Measurements from ENCODE around the gene ABLIM1. TPM values are rescaled to one million over a fixed set of nuclear protein-coding genes. Genes with fewer than 3 reads are reported as not detected.

Gene ABLIM1
- polyA plus RNA-seq, 1 donor from 2014 or later, result 10.1 TPM

GRCh38 chr10:114441107-114441506, 217.0 kb downstream of the ABLIM1 start:
- no peaks in the 10 kb centered on the region for H3K27me3 ChIP-seq (ENCODE audit: insufficient read depth, low read depth, low read length)
- no peaks in the 10 kb centered on the region for H3K9me2 ChIP-seq (ENCODE audit: insufficient read depth, low read length)
- no peak overlapping the region for H3K4me2 ChIP-seq (ENCODE audit: low read length)
- H3F3A ChIP-seq (ENCODE audit: insufficient read depth, low read length, poor library complexity, severe bottlenecking), result no peaks in the 10 kb centered on the region
- no peaks in the 10 kb centered on the region for H3K79me2 ChIP-seq (replicated peaks; ENCODE audit: insufficient read depth, low read length)
- H4K20me1 ChIP-seq (ENCODE audit: insufficient read depth), result no peaks in the 10 kb centered on the region
- no peak overlapping the region for H2AFZ ChIP-seq (ENCODE audit: low read depth, low read length)
- no peaks in the 10 kb centered on the region for H3K36me3 ChIP-seq (ENCODE audit: insufficient read depth, low read length)
- TF ChIP-seq EP300 (conservative IDR thresholded peaks at IDR 0.05; ENCODE audit: poor library complexity, severe bottlenecking) (no peak), MXI1 (conservative IDR thresholded peaks at IDR 0.05; ENCODE audit: poor library complexity, severe bottlenecking) (no peak), POLR2AphosphoS5 (IDR thresholded peaks at IDR 0.05) (no peak), REST (IDR thresholded peaks at IDR 0.05; ENCODE audit: borderline replicate concordance) (no peak), RAD21 (conservative IDR thresholded peaks at IDR 0.05) (no peak)
- no peak overlapping the region for H3K4me3 ChIP-seq (ENCODE audit: low read length)
- no peak overlapping the region for H3K27ac ChIP-seq (ENCODE audit: low read length)
- H3K9me3 ChIP-seq (ENCODE audit: low read length), result no peaks in the 10 kb centered on the region
- H3K9ac ChIP-seq (ENCODE audit: low read length), result no peak overlapping the region

GRCh38 chr10:114437473-114438292, 220.4 kb downstream of the ABLIM1 start:
- Histone ChIP-seq H3K9ac (ENCODE audit: low read length) (no peak overlapping the region), H3K4me2 (ENCODE audit: low read length) (no peak overlapping the region), H3K27me3 (ENCODE audit: insufficient read depth, low read depth, low read length) (no peaks in the 10 kb centered on the region), H3F3A (ENCODE audit: insufficient read depth, low read length, poor library complexity, severe bottlenecking) (no peaks in the 10 kb centered on the region), H2AFZ (ENCODE audit: low read depth, low read length) (no peak overlapping the region), H4K20me1 (ENCODE audit: insufficient read depth) (no peaks in the 10 kb centered on the region), H3K9me2 (ENCODE audit: insufficient read depth, low read length) (no peaks in the 10 kb centered on the region), H3K9me3 (ENCODE audit: low read length) (no peaks in the 10 kb centered on the region), H3K27ac (ENCODE audit: low read length) (no peak overlapping the region), H3K79me2 (replicated peaks; ENCODE audit: insufficient read depth, low read length) (no peaks in the 10 kb centered on the region), H3K4me3 (ENCODE audit: low read length) (no peak overlapping the region), H3K36me3 (ENCODE audit: insufficient read depth, low read length) (no peaks in the 10 kb centered on the region)
- TF ChIP-seq POLR2AphosphoS5 (IDR thresholded peaks at IDR 0.05) (no peak), RAD21 (conservative IDR thresholded peaks at IDR 0.05) (no peak), CTCF (IDR thresholded peaks at IDR 0.05; ENCODE audit: poor library complexity, severe bottlenecking) (no peak), SMC3 (conservative IDR thresholded peaks at IDR 0.05; ENCODE audit: poor library complexity) (no peak), EZH2 (IDR thresholded peaks at IDR 0.05; ENCODE audit: borderline replicate concordance, insufficient read depth, low read length, poor library complexity, severe bottlenecking) (no peak)
